Neural progenitor cell (in vitro differentiated cells): ENCODE results near the gene ABHD14A. TPM values are rescaled to one million over a fixed set of nuclear protein-coding genes. Genes with fewer than 3 reads are reported as not detected.

Source experiments
- DNase-seq: peaks from one replicate; pipeline ENCODE4 v3.0.0-alpha.2; 2016; ENCODE audit warnings: low spot score
- H2AFZ ChIP-seq: fragments of 200-600 bp; sonication (generic); replicated peaks from 2 replicates; pipeline ENCODE4 v1.6.1; 2016; ENCODE audit warnings: antibody characterized with exemption
- H3F3A ChIP-seq: fragments of 200-600 bp; sonication (generic); 2 replicates; pipeline ENCODE4 v1.6.1; 2016; ENCODE audit warnings: antibody characterized with exemption, low read depth
- H3K27ac ChIP-seq: fragments of 200-600 bp; sonication (generic); 2 replicates; pipeline ENCODE4 v1.5.1; 2016; ENCODE audit warnings: mild to moderate bottlenecking
- H3K27me3 ChIP-seq: fragments of 200-600 bp; sonication (generic); 2 replicates; pipeline ENCODE4 v1.6.1; 2016; ENCODE audit warnings: mild to moderate bottlenecking, moderate library complexity
- H3K36me3 ChIP-seq: fragments of 200-600 bp; sonication (generic); 2 replicates; pipeline ENCODE4 v1.5.1; 2016
- H3K4me1 ChIP-seq: fragments of 200-600 bp; sonication (generic); 2 replicates; pipeline ENCODE4 v1.6.1; 2016; ENCODE audit warnings: mixed run types
- H3K4me2 ChIP-seq: fragments of 200-600 bp; sonication (generic); 2 replicates; pipeline ENCODE4 v1.6.1; 2016
- H3K4me3 ChIP-seq: fragments of 200-600 bp; sonication (generic); 2 replicates; pipeline ENCODE4 v1.5.1; 2016
- H3K79me2 ChIP-seq: fragments of 200-600 bp; sonication (generic); 2 replicates; pipeline ENCODE4 v1.6.1; 2016; ENCODE audit warnings: low read depth
- H3K9ac ChIP-seq: fragments of 200-600 bp; sonication (generic); 2 replicates; pipeline ENCODE4 v1.6.1; 2016
- H3K9me3 ChIP-seq: fragments of 200-600 bp; sonication (generic); 2 replicates; pipeline ENCODE4 v1.5.1; 2016; ENCODE audit warnings: low read depth
- H4K20me1 ChIP-seq: fragments of 200-600 bp; sonication (generic); 2 replicates; pipeline ENCODE4 v1.6.1; 2016; ENCODE audit warnings: low read depth
- H3K27ac Mint-ChIP-seq: 3 replicates; pipeline ENCODE4 v1.8.0; 2021; ENCODE audit warnings: mixed read lengths
- H3K27me3 Mint-ChIP-seq: 2 replicates; pipeline ENCODE4 v1.8.0; 2022; ENCODE audit warnings: low read depth, mild to moderate bottlenecking, inconsistent platforms, moderate library complexity, mixed read lengths; ENCODE audit not compliant: insufficient read depth
- H3K36me3 Mint-ChIP-seq: 3 replicates; pipeline ENCODE4 v1.8.0; 2021; ENCODE audit warnings: mixed read lengths
- H3K4me1 Mint-ChIP-seq: 3 replicates; pipeline ENCODE4 v1.8.0; 2021; ENCODE audit warnings: mixed read lengths
- H3K4me3 Mint-ChIP-seq: 3 replicates; pipeline ENCODE4 v1.8.0; 2021; ENCODE audit warnings: mild to moderate bottlenecking, moderate library complexity, mixed read lengths
- H3K9me3 Mint-ChIP-seq: 3 replicates; pipeline ENCODE4 v1.8.0; 2020; ENCODE audit warnings: mixed read lengths
- CTCF ChIP-seq: fragments of 200-600 bp; sonication (generic); IDR thresholded peaks from 2 replicates; pipeline ENCODE4 v1.5.1; 2017; ENCODE audit warnings: antibody characterized with exemption, mild to moderate bottlenecking
- EZH2 ChIP-seq: fragments of 200-600 bp; sonication (generic); IDR thresholded peaks from 2 replicates; pipeline ENCODE4 v1.6.1; 2017; ENCODE audit warnings: antibody characterized with exemption, mild to moderate bottlenecking, moderate library complexity
- EZH2phosphoT487 ChIP-seq: fragments of 200-600 bp; sonication (generic); IDR thresholded peaks from 2 replicates; pipeline ENCODE4 v1.6.1; 2017; ENCODE audit warnings: antibody characterized with exemption
- total RNA-seq: library from RNA; depleted of rRNA; stranded (reverse); fragments of >200 nt; gene quantifications from 2 replicates; pipeline ENCODE4 v1.2.3, GENCODE V29; 2015; ENCODE audit warnings: low replicate concordance

Gene ABHD14A
- total RNA-seq, 1 donor from 2014 or later = 4.0 TPM

- TF ChIP-seq EZH2phosphoT487 = no peak
- TF ChIP-seq EZH2 = no peak
- TF ChIP-seq CTCF = no peak
- peaks cover 29% of the 10 kb centered on the region for H3K4me1 Mint-ChIP-seq
- H3K4me1 ChIP-seq = peaks cover 21% of the 10 kb centered on the region
Measured at GRCh38 chr3:52018319-52019000, 43.6 kb downstream of the ABHD14A start.

GRCh38 chr3:52019352-52020080 lies 44.7 kb downstream of the ABHD14A start:
- H3K9ac ChIP-seq = no peak overlapping the region
- DNase-seq = no peak
- H3K9me3 Mint-ChIP-seq = no peaks in the 10 kb centered on the region
- no peaks in the 10 kb centered on the region for H3K79me2 ChIP-seq
- no peak overlapping the region for H2AFZ ChIP-seq
- peaks cover 9% of the 10 kb centered on the region for H3K27me3 Mint-ChIP-seq
- H3K4me2 ChIP-seq = no peak overlapping the region
- H3K4me1 Mint-ChIP-seq = peaks cover 35% of the 10 kb centered on the region
- no peaks in the 10 kb centered on the region for H3K36me3 Mint-ChIP-seq
- H3F3A ChIP-seq = no peaks in the 10 kb centered on the region
- H3K9me3 ChIP-seq = no peaks in the 10 kb centered on the region
- no peak overlapping the region for H3K4me3 ChIP-seq
- TF ChIP-seq EZH2 = no peak
- no peak for TF ChIP-seq CTCF
- no peak for TF ChIP-seq EZH2phosphoT487
- H3K27ac ChIP-seq = no peak overlapping the region
- no peak overlapping the region for H3K27ac Mint-ChIP-seq
- H3K4me3 Mint-ChIP-seq = no peak overlapping the region
- no peaks in the 10 kb centered on the region for H3K27me3 ChIP-seq
- H3K4me1 ChIP-seq = peaks cover 24% of the 10 kb centered on the region
- no peaks in the 10 kb centered on the region for H4K20me1 ChIP-seq
- no peaks in the 10 kb centered on the region for H3K36me3 ChIP-seq

More at GRCh38 chr3:52018319-52019000, 43.6 kb downstream of the ABHD14A start:
- H4K20me1 ChIP-seq = no peaks in the 10 kb centered on the region
- no peak overlapping the region for H3K9ac ChIP-seq
- no peak overlapping the region for H2AFZ ChIP-seq
- no peaks in the 10 kb centered on the region for H3K9me3 ChIP-seq
- H3K27me3 ChIP-seq = no peaks in the 10 kb centered on the region
- no peaks in the 10 kb centered on the region for H3K36me3 ChIP-seq
- H3K27ac ChIP-seq = no peak overlapping the region
- peaks cover 9% of the 10 kb centered on the region for H3K27me3 Mint-ChIP-seq
- H3K4me2 ChIP-seq = no peak overlapping the region
- H3K27ac Mint-ChIP-seq = no peak overlapping the region
- H3K4me3 Mint-ChIP-seq = no peak overlapping the region
- no peak overlapping the region for H3K4me3 ChIP-seq
- no peak for DNase-seq
- no peaks in the 10 kb centered on the region for H3K79me2 ChIP-seq
- H3F3A ChIP-seq = no peaks in the 10 kb centered on the region
- no peaks in the 10 kb centered on the region for H3K9me3 Mint-ChIP-seq
- H3K36me3 Mint-ChIP-seq = no peaks in the 10 kb centered on the region

- Histone ChIP-seq H3K4me2 (no peak overlapping the region), H3K27me3 (no peaks in the 10 kb centered on the region), H2AFZ (no peak overlapping the region), H3F3A (no peaks in the 10 kb centered on the region), H3K9me3 (no peaks in the 10 kb centered on the region), H3K79me2 (no peaks in the 10 kb centered on the region), H4K20me1 (no peaks in the 10 kb centered on the region), H3K36me3 (no peaks in the 10 kb centered on the region), H3K4me1 (peaks cover 19% of the 10 kb centered on the region), H3K9ac (no peak overlapping the region), H3K27ac (no peak overlapping the region), H3K4me3 (no peak overlapping the region)
- Mint-ChIP-seq H3K36me3 (no peaks in the 10 kb centered on the region), H3K9me3 (no peaks in the 10 kb centered on the region), H3K4me3 (no peak overlapping the region), H3K4me1 (peaks cover 42% of the 10 kb centered on the region), H3K27ac (peak overlapping the region; percentile 86), H3K27me3 (peaks cover 5% of the 10 kb centered on the region)
- TF ChIP-seq CTCF = no peak
- TF ChIP-seq EZH2phosphoT487 = no peak
- TF ChIP-seq EZH2 = no peak
- DNase-seq = no peak
Measured at GRCh38 chr3:52020796-52021195, 45.9 kb downstream of the ABHD14A start.
